ENCODE measurements around the gene KRTAP5-7.
"Not testable (repeated sequence)": the region's sequence is repeated elsewhere in the genome, so short reads cannot be mapped to it uniquely, and the experiment has no call there.

KRTAP5-7 gene, protein sequence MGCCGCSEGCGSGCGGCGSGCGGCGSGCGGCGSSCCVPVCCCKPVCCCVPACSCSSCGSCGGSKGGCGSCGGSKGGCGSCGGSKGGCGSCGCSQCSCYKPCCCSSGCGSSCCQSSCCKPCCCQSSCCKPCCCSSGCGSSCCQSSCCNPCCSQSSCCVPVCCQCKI

DNA sequence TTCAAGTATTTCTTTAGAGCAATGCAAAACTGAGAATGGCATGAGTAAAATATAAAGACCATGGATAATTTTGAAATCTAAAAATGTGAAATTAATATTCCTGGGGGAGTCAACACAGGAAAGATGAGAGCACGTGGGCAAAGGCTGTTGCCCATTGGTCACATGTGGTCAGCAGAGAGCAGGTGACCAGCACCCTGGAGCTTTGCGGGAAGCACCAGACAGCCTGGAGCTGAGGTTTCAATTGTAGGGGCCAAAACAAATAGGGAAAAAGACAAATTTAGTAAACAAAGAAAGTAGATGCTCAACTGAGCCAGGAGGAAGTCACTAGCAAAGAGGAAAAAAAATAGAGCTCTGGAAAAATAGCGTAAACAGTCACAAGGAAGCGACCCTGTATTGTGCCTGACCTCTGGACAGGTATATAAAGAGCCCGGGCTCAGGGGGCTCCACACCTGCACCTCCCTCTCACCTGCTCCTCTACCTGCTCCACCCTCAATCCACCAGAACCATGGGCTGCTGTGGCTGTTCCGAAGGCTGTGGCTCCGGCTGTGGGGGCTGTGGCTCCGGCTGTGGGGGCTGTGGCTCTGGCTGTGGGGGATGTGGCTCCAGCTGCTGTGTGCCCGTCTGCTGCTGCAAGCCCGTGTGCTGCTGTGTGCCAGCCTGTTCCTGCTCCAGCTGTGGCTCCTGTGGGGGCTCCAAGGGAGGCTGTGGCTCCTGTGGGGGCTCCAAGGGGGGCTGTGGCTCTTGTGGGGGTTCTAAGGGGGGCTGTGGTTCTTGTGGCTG, at the start of gene KRTAP5-7:
Gene KRTAP5-7, plus strand, starts transcription at position 472 of the 780 bp plus-strand sequence. Its CDS starts 34 bp downstream, at position 506.
- not testable (repeated sequence) for DNase-seq (ENCODE audit: low read depth in 1 of 2, low spot score in 1 of 2)

DNA sequence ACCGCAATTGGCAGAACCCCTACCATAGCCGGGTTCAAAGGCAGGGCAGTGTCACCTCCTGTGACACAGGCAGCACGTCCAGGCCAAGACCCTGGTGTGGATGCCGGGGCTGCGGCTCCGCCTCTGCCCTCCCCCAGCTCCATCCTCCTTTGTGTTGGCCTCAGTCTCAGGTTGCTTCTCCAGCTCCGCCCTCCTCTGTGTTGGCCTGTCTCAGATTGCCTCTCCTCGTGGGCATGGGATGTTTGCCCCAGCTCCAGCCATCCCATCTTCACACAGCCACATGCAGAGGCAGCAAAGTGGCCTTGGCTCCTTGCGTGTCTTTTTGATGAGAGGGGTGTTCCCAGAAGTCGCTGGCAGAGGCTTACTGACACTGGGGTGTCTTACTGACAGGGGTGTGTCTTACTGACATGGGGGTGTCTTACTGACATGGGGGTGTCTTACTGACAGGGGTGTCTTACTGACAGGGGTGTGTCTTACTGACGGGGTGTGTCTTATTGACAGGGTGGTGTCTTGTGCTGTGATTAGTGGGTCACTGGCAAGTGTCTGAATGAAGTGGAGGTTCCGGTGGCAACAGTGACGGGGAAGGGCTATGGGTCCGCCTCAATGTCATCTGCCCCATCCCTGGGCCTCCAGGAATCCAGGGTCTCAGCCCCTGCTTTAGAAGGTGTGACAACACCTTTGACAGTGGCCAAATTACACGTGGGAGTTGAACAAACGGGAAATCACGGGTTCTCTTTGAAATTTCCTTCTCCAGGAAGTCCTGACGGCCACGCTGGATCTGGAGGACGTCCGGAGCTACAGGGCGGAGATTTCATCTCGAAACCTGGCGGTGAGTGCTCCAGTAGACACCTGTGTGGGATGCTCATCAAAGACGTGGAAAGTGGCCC, 49.2 kb upstream of the KRTAP5-7 start:
- no peak for DNase-seq (ENCODE audit: low read depth in 1 of 2, low spot score in 1 of 2)

DNA sequence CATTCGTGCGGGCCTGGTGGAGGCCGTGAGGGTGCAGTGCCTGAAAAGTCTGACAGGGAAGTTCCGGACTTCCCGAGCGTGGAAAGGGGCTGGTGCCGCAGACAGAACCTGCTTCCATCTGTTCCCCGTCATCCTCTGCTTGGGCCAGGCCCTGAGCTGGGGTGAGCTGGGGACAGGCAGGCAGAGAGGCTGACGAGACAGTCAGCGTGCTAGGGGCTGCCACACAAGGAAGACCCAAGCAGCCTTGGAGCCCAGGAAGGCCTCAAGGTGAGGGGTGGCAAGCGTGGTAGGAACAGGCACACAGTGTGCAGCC, 48.6 kb upstream of the KRTAP5-7 start:
- no peak for DNase-seq (ENCODE audit: low read depth in 1 of 2, low spot score in 1 of 2)

- DNase-seq (ENCODE audit: low read depth in 1 of 2, low spot score in 1 of 2) = no peak
These were observed 45.7 kb upstream of the KRTAP5-7 start for GRCh38 chr11:71481101-71481960.

GRCh38 chr11:71482216-71482615, 44.9 kb upstream of the KRTAP5-7 start:
- DNase-seq (ENCODE audit: low read depth in 1 of 2, low spot score in 1 of 2) = no peak

DNA sequence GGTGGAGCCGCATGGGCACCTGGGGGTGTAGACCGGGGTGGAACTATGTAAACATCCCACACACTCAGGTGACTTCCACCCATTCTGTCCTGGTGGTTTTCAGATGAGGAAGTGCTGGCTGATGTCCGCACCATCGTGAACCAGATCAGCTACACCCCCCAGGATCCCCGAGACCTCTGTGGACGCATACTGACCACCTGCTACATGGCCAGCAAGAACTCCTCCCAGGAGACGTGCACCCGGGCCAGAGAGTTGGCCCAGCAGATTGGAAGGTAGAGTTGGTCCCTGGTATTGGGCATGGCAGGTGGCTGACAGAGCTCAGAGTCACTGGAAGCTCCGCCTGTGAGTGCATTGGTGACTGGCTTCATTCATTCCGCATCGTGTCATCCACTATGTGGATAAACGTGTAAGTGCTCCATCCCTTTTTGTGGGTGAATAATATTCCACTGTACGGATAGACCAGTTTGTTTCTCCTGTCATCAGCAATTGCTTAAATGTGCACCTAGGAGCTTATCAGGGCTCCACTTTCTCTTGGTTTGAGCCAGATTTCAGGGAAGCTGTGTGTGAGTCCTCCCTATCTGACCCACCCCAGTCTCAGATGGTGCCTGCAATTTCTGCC, 44.2 kb upstream of the KRTAP5-7 start:
- DNase-seq (ENCODE audit: low read depth in 1 of 2, low spot score in 1 of 2) = no peak

DNA sequence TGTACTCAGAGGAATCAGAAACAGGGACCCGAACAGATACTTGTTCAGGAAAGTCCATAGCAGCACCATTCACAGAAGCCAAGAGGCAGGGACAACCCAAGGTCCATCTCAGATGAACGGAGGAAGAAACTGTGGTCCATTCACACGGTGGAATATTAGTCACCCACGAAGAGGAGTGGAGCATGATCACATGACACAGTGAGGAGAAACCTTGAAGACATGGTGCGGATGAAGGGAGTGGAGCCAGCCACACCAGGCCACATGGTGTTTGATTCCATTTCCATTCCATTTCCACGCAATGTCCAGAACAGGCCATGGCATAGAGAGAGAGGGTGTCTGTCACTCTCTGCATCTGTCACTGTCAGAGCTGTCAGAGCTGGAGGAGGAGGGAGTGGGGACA, 43.4 kb upstream of the KRTAP5-7 start:
- no peak for DNase-seq (ENCODE audit: low read depth in 1 of 2, low spot score in 1 of 2)

GRCh38 chr11:71484248-71485062, 42.6 kb upstream of the KRTAP5-7 start:
- no peak for DNase-seq (ENCODE audit: low read depth in 1 of 2, low spot score in 1 of 2)

DNA sequence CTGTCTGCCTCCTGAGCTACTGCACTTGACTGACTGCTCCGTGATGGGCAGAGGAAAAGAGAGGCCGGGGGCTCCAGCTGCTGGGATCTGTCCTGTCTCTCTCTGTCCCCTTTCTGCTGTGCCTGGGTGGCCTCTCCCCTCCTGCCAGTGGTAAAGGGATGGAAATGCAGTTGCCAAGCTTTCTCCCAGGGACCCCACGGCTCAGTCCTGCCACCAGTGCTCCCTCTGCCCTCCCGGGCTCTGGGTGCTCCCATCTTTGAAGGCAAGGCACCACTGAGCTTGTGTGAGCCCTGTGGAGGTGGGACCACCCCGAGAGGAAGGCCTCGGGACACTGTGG, 42.0 kb upstream of the KRTAP5-7 start:
- no peak for DNase-seq (ENCODE audit: low read depth in 1 of 2, low spot score in 1 of 2)

GRCh38 chr11:71485466-71485865, 41.6 kb upstream of the KRTAP5-7 start:
- DNase-seq (ENCODE audit: low read depth in 1 of 2, low spot score in 1 of 2) = no peak

DNA sequence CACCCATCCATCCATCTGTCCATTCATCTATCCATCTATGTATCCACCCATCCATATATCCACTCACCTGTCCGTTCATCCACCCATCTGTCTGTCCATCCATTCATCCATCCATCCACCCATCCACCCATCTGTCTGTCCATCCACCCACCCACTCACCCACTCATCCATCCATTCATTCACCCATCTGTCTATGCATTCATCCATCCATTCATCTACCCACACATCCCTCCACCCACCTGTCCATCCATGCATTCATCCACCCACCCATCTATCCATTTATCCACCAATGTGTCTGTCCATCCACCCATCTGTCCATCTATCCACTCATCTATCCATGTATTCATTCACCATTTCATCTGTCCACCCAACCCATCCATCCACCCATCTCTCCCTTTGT, 40.7 kb upstream of the KRTAP5-7 start:
- DNase-seq (ENCODE audit: low read depth in 1 of 2, low spot score in 1 of 2) = no peak

DNA sequence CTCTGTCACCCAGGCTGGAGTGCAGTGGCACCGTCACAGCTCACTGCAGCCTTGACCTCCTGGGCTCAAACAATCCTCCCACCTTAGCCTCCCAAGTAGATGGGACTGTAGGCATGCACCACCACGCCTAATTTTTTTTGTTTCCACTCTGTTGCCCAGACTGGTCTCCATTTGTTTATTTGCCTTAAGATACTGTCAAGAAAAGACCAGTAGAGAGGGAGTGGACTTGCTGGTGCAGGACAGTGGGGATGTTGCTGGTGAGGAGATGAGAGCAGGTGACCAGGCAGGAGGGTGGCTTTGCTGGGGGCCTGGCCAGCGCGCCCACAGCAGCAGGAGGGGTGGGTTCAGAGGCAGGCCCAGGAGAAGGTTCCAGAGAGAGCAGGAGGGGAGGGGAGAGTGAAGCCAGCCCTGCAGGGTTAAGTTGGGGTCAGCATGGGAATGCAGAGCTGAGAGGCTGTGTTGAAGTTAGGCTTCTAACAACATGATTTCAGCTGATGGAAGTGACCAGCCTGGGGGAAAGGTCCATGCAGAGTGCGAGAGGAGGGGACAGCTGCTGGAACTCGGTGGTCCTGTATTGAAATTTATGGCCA, 38.3 kb upstream of the KRTAP5-7 start:
- DNase-seq (ENCODE audit: low read depth in 1 of 2, low spot score in 1 of 2) = no peak

DNA sequence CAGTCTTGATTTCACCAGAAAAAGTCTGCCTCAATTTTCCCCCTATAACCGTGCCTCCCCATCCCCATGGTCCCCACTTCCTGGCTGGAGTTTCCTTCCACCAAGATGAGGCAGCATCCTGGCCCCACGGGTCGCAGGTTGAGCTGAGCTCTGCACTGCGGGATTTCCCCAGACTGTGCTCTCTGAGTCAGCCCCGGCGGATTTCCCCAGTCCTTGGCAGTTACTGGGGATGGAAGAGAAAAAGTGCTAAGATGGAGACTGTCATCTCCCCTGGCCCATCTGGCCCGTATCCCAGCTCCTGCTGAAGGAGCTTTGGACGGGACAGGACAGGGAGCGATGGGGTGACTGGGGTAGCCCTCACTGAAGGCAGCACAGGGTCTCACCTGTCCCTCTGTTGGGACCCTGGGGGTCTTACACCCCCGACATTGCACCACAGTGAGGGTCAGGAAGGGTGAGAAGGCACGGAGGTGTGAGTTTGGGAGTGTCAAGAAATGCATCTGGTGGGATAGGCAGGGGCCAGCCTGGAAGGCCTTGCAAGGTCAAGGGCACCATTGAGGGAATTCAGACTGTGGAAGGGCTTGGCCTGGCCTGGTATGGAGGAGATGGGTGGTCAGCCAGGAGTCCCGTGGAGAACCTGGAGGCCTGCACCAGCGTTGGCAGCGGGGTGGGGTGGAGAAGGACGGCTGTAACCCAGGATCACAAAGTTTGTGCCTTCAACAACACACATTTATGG, 37.6 kb upstream of the KRTAP5-7 start:
- DNase-seq (ENCODE audit: low read depth in 1 of 2, low spot score in 1 of 2) = peak; percentile 17 to 40

- no peak for DNase-seq (ENCODE audit: low read depth in 1 of 2, low spot score in 1 of 2)
These were observed 36.9 kb upstream of the KRTAP5-7 start for GRCh38 chr11:71490044-71490730.

DNA sequence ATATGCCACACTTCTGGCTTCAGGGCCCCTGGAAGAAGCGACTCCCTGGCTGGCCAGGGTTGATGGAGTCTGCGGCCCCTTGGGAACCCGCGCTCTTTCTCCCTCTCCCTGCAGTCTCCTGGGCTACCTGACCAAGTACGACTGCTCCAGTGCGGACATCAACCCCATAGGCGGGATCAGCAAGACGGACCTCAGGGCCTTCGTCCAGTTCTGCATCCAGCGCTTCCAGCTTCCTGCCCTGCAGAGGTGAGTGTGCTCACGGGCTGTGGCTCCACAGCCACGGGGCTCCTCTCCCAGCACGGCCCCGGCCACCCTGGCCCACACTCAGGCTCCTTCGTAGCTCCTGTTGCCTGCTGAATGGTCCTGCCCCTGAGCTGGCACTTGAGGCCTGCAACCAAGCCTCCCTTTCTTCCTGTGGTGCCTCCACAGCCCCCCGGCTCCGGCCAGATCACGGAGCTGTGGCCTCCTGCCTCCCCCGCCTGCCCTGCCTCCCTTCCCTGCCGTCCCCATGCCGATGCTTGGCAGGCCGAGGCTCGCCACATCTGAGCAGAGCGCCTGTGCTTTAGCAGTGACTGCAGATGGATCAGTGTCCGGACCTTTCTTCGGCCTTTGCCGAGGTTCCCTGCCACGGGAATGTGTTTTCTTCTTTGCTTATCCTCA, 36.2 kb upstream of the KRTAP5-7 start:
- DNase-seq (ENCODE audit: low read depth in 1 of 2, low spot score in 1 of 2) = no peak

GRCh38 chr11:71491531-71491930, 35.5 kb upstream of the KRTAP5-7 start:
- DNase-seq (ENCODE audit: low read depth in 1 of 2, low spot score in 1 of 2) = no peak

- DNase-seq (ENCODE audit: low read depth in 1 of 2, low spot score in 1 of 2) = no peak
These were observed 35.1 kb upstream of the KRTAP5-7 start for GRCh38 chr11:71491940-71492339.

Data from activated CD4-positive, alpha-beta T cell treated with anti-CD3 and anti-CD28 coated beads, Interleukin-2, amount 50 U/mL, for 24 hours (primary cell).